HCT116 (cell line): Measurements from ENCODE around the gene TMEM117.

ENCODE experiments used
- CTCF ChIP-seq, 3 experiments: fragments of 200-600 bp in 1 of 3; sonication (generic) in 1 of 3; IDR thresholded peaks in 2 of 3; conservative IDR thresholded peaks in 1 of 3; 2 replicates each; pipeline ENCODE4 v1.5.1; 2012 to 2017; ENCODE audit warnings: low read depth in 2 of 3, low read length in 2 of 3, antibody characterized with exemption in 1 of 3, borderline replicate concordance in 1 of 3, control low read depth in 1 of 3, mild to moderate bottlenecking in 1 of 3, mixed read lengths in 1 of 3, mixed run types in 1 of 3, moderate library complexity in 1 of 3; ENCODE audit not compliant: insufficient read depth in 1 of 3
- EZH2 ChIP-seq: fragments of 200-600 bp; sonication (generic); IDR thresholded peaks from 2 replicates; pipeline ENCODE4 v1.6.1; 2017; ENCODE audit warnings: antibody characterized with exemption, mixed run types
- MAX ChIP-seq: IDR thresholded peaks from 2 replicates; pipeline ENCODE4 v1.6.1; 2012
- POLR2AphosphoS5 ChIP-seq: IDR thresholded peaks from 2 replicates; pipeline ENCODE4 v1.6.1; 2011; ENCODE audit warnings: mild to moderate bottlenecking, low read depth, low read length, moderate library complexity
- SIN3A ChIP-seq: IDR thresholded peaks from 2 replicates; pipeline ENCODE4 v1.6.1; 2012; ENCODE audit warnings: low read depth
- SP1 ChIP-seq: IDR thresholded peaks from 2 replicates; pipeline ENCODE4 v1.6.1; 2012; ENCODE audit warnings: low read depth
- TCF7L2 ChIP-seq: IDR thresholded peaks from 2 replicates; pipeline ENCODE4 v1.7.0; 2011; ENCODE audit warnings: borderline replicate concordance, inconsistent platforms; ENCODE audit not compliant: insufficient read depth, insufficient read length; ENCODE audit errors: extremely low read depth
- YY1 ChIP-seq: IDR thresholded peaks from 2 replicates; pipeline ENCODE4 v1.6.1; 2011; ENCODE audit warnings: low read length, low read depth, moderate library complexity, mild to moderate bottlenecking; ENCODE audit not compliant: insufficient replicate concordance; ENCODE audit errors: extremely low read depth

GRCh38 chr12:44101475-44101874 is 265.6 kb downstream of the TMEM117 start:
- no peak for TF ChIP-seq CTCF (IDR thresholded peaks at IDR 0.05 in 2 of 3, conservative IDR thresholded peaks at IDR 0.05 in 1 of 3; ENCODE audit: borderline replicate concordance in 1 of 3, insufficient read depth in 1 of 3, low read depth in 2 of 3, low read length in 2 of 3)
- TF ChIP-seq SP1, result no peak
- no peak for TF ChIP-seq EZH2
- TF ChIP-seq MAX, result no peak
- no peak for TF ChIP-seq YY1
- TF ChIP-seq TCF7L2, result no peak
- no peak for TF ChIP-seq POLR2AphosphoS5
- no peak for TF ChIP-seq SIN3A
